A549 (cell line): Measurements from ENCODE around the gene GMPS. TPM values are rescaled to one million over a fixed set of nuclear protein-coding genes. Genes with fewer than 3 reads are reported as not detected.

Experiments used
- ATAC-seq, 2 experiments: fragments of 200-7000 bp in 1 of 2; fragments of >200 bp in 1 of 2; cut with Nextera tagmentation in 1 of 2; cut with Tn5 transposase in 1 of 2; 3 replicates each; pipeline versions ENCODE4 v1.8.0 to v1.9.1; 2018 to 2020; ENCODE audit warnings: mild to moderate bottlenecking in 1 of 2, moderate library complexity in 1 of 2
- CTCF ChIA-PET: fragments of 300-600 bp; sonication (Branson Sonifier 250); formaldehyde crosslinking; extraction: SDS; loops from one replicate; lab custom pipeline; 2021; ENCODE audit warnings: antibody characterized with exemption, inconsistent platforms; lab: Yijun Ruan, JAX
- POLR2A ChIA-PET: fragments of 350-600 bp; formaldehyde crosslinking; extraction: SDS; loops from one replicate; lab custom pipeline; 2021; ENCODE audit warnings: antibody characterized with exemption, inconsistent platforms; lab: Yijun Ruan, JAX
- DNase-seq, 2 experiments: peaks; one replicate each; pipeline versions ENCODE4 v3.0.0 to v3.0.0-alpha.2; 2011 to 2016; ENCODE audit warnings: low read depth in 1 of 2, low spot score in 1 of 2
- FAIRE-seq: peaks from 2 replicates; lab custom pipeline; 2011; peaks lifted over from hg19 to GRCh38; lab: Jason Lieb, UNC
- H3K27ac ChIP-seq, 2 experiments: fragments of >200 bp; sonication (Bioruptor Twin); formaldehyde crosslinking; 3 replicates each; pipeline ENCODE4 v1.5.1; 2016 to 2017
- H3K4me1 ChIP-seq: fragments of >200 bp; sonication (Bioruptor Twin); formaldehyde crosslinking; 3 replicates; pipeline ENCODE4 v1.6.1; 2016
- H3K4me2 ChIP-seq: fragments of >200 bp; sonication (Bioruptor Twin); formaldehyde crosslinking; 3 replicates; pipeline ENCODE4 v1.6.1; 2016
- H3K4me3 ChIP-seq: fragments of >200 bp; sonication (Bioruptor Twin); formaldehyde crosslinking; 3 replicates; pipeline ENCODE4 v1.5.1; 2016
- H3K9me3 ChIP-seq: fragments of >200 bp; sonication (Bioruptor Twin); formaldehyde crosslinking; 3 replicates; pipeline ENCODE4 v1.6.1; 2016
- CBX2 ChIP-seq: fragments of 200-600 bp; sonication (generic); IDR thresholded peaks from 2 replicates; pipeline ENCODE4 v1.6.1; 2016; ENCODE audit warnings: low read depth, mild to moderate bottlenecking, borderline replicate concordance
- CEBPB ChIP-seq, 2 experiments: fragments of >200 bp in 1 of 2; sonication (Bioruptor Twin) in 1 of 2; formaldehyde crosslinking in 1 of 2; IDR thresholded peaks; 2 replicates each; pipeline ENCODE4 v1.6.1; 2012 to 2016
- CHD2 ChIP-seq: fragments of 150-350 bp; IDR thresholded peaks from 2 replicates; pipeline ENCODE4 v1.6.1; 2014; ENCODE audit warnings: low read length; ENCODE audit not compliant: partially characterized antibody
- CHD4 ChIP-seq: fragments of 200-600 bp; sonication (generic); IDR thresholded peaks from 2 replicates; pipeline ENCODE4 v1.6.1; 2016; ENCODE audit warnings: antibody characterized with exemption, mild to moderate bottlenecking, borderline replicate concordance
- ESRRA ChIP-seq: fragments of 150-350 bp; IDR thresholded peaks from 2 replicates; pipeline ENCODE4 v1.6.1; 2014; ENCODE audit warnings: mild to moderate bottlenecking, low read length, borderline replicate concordance
- FOSB ChIP-seq: fragments of 250-450 bp; sonication (Bioruptor Pico); IDR thresholded peaks from 2 replicates; pipeline ENCODE4 v1.5.0; 2020; ENCODE audit warnings: mild to moderate bottlenecking, moderate library complexity
- FOXS1 ChIP-seq: fragments of 250-450 bp; sonication (Bioruptor Pico); IDR thresholded peaks from 2 replicates; pipeline ENCODE4 v1.5.0; 2020; ENCODE audit warnings: mild to moderate bottlenecking, moderate library complexity
- HOXA7 ChIP-seq: fragments of 250-450 bp; sonication (Bioruptor Pico); IDR thresholded peaks from 2 replicates; pipeline ENCODE4 v1.5.0; 2020; ENCODE audit warnings: mild to moderate bottlenecking, moderate library complexity
- HOXB13 ChIP-seq: fragments of 250-450 bp; sonication (Bioruptor Pico); IDR thresholded peaks from 2 replicates; pipeline ENCODE4 v1.5.0; 2020; ENCODE audit warnings: low read depth, mild to moderate bottlenecking, moderate library complexity
- JUNB ChIP-seq: fragments of >200 bp; sonication (Bioruptor Twin); formaldehyde crosslinking; IDR thresholded peaks from 2 replicates; pipeline ENCODE4 v1.6.1; 2016
- KDM1A ChIP-seq: fragments of 200-600 bp; sonication (generic); IDR thresholded peaks from 2 replicates; pipeline ENCODE4 v1.6.1; 2016; ENCODE audit warnings: low read depth, mild to moderate bottlenecking
- KDM5A ChIP-seq: fragments of 200-600 bp; sonication (generic); IDR thresholded peaks from 2 replicates; pipeline ENCODE4 v1.6.1; 2016; ENCODE audit warnings: antibody characterized with exemption, mild to moderate bottlenecking
- MAFK ChIP-seq: fragments of 450-650 bp; IDR thresholded peaks from 2 replicates; pipeline ENCODE4 v1.6.1; 2014; ENCODE audit not compliant: partially characterized antibody
- MYC ChIP-seq: IDR thresholded peaks from 2 replicates; pipeline ENCODE4 v1.6.1; 2012; ENCODE audit warnings: mild to moderate bottlenecking, inconsistent platforms, low read length, improper control_type of control experiment, borderline replicate concordance
- NFE2L2 ChIP-seq: fragments of 150-350 bp; conservative IDR thresholded peaks from 2 replicates; pipeline ENCODE4 v1.6.1; 2014; ENCODE audit warnings: low read length
- NR3C1 ChIP-seq: fragments of >200 bp; sonication (Bioruptor Twin); formaldehyde crosslinking; IDR thresholded peaks from 3 replicates; pipeline ENCODE4 v1.6.1; 2017
- PHF8 ChIP-seq: fragments of 200-600 bp; sonication (generic); IDR thresholded peaks from 2 replicates; pipeline ENCODE4 v1.6.1; 2016; ENCODE audit warnings: low read depth, mild to moderate bottlenecking, antibody characterized with exemption, moderate library complexity, borderline replicate concordance
- RCOR1 ChIP-seq: fragments of 150-350 bp; IDR thresholded peaks from 2 replicates; pipeline ENCODE4 v1.6.1; 2014; ENCODE audit warnings: antibody characterized with exemption, low read length, low read depth
- SMC3 ChIP-seq: fragments of >200 bp; sonication (Bioruptor Twin); formaldehyde crosslinking; IDR thresholded peaks from 3 replicates; pipeline ENCODE4 v1.6.1; 2018; ENCODE audit warnings: inconsistent platforms
- WGBS: methylation state at CpG from one replicate; pipeline ENCODE4 v1.1.6; 2017; ENCODE audit errors: missing lambda C conversion rate; 5-methylcytosine and 5-hydroxymethylcytosine counted together
- polyA plus RNA-seq, 4 experiments: library from polyadenylated mRNA; depleted of rRNA in 3 of 4; stranded (reverse); fragments of >200 nt; fragmentation: RNase III in 1 of 4; extraction: RNeasy Plus Mini Kit Qiagen cat#74134 plus additional on column Dnase treatment in 1 of 4; gene quantifications; 2 replicates in 3 of 4; 3 replicates in 1 of 4; pipeline ENCODE4 v1.2.3, GENCODE V29; 2011 to 2017
- TF ChIP-seq, protein P1 (sequence below): IDR thresholded peaks from 2 replicates; pipeline ENCODE4 v1.6.1; 2012
- TF ChIP-seq, protein P2 (sequence below): fragments of >200 bp; sonication (Bioruptor Twin); formaldehyde crosslinking; IDR thresholded peaks from 3 replicates; pipeline ENCODE4 v1.5.1; 2016
- TF ChIP-seq, protein P3 (sequence below): fragments of >200 bp; sonication (Bioruptor Twin); formaldehyde crosslinking; IDR thresholded peaks from 2 replicates; pipeline ENCODE4 v1.6.1; 2016
- TF ChIP-seq, protein P4 (sequence below): fragments of 200-600 bp; sonication (generic); IDR thresholded peaks from 2 replicates; pipeline ENCODE4 v1.6.1; 2016; ENCODE audit warnings: antibody characterized with exemption, mild to moderate bottlenecking, moderate library complexity
- TF ChIP-seq, protein P5 (sequence below): fragments of 450-650 bp; IDR thresholded peaks from 2 replicates; pipeline ENCODE4 v1.6.1; 2014; ENCODE audit warnings: antibody characterized with exemption

The GMPS gene
- polyA plus RNA-seq, 2 of the 4 experiments (the other 2 are of a cell fraction): 74.4 to 114 TPM

DNA sequence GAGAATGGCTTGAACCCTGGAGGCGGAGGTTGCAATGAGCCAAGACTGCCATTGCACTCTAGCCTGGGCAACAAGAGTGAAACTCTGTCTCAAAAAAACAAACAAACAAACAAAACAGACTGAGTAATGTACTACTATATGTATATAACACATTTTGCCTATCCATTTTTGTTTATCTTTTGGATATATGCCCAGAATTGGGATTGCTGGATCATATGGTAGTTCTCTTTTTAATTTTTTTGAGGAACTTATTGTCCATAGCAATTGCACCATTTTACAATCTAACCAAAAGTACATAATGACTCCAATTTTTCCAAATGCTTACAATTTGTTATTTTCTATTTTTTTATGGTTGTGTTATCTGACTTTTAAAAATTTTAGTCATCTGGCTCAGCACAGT is 47.3 kb downstream of the GMPS start:
- WGBS: 100% methylated on average over 1 of the region's 1 CpG
- no peaks in the 10 kb centered on the region for H3K4me1 ChIP-seq
- no peak overlapping the region for H3K4me2 ChIP-seq
- no peaks in the 10 kb centered on the region for H3K9me3 ChIP-seq
- H3K4me3 ChIP-seq: no peak overlapping the region
- no peak; a peak in 1 of 6 replicates for ATAC-seq
- ChIA-PET CTCF (no interaction called here), POLR2A (no interaction called here)
- H3K27ac ChIP-seq: no peak overlapping the region
- DNase-seq: no peak
- FAIRE-seq: no peak
- TF ChIP-seq CEBPB (IDR thresholded peaks at IDR 0.05): no peak
- no peak for TF ChIP-seq SMC3
- TF ChIP-seq HOXB13 (CRISPR knock-in tag): no peak
- no peak for TF ChIP-seq CBX2
- no peak for TF ChIP-seq CHD2
- TF ChIP-seq FOSB (CRISPR knock-in tag): no peak
- TF ChIP-seq NFE2L2: no peak
- TF ChIP-seq MAFK: no peak
- TF ChIP-seq NR3C1: no peak
- TF ChIP-seq HOXA7: no peak
- TF ChIP-seq, protein P1, sequence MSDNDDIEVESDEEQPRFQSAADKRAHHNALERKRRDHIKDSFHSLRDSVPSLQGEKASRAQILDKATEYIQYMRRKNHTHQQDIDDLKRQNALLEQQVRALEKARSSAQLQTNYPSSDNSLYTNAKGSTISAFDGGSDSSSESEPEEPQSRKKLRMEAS: no peak
- no peak for TF ChIP-seq CHD4
- TF ChIP-seq, protein P2, sequence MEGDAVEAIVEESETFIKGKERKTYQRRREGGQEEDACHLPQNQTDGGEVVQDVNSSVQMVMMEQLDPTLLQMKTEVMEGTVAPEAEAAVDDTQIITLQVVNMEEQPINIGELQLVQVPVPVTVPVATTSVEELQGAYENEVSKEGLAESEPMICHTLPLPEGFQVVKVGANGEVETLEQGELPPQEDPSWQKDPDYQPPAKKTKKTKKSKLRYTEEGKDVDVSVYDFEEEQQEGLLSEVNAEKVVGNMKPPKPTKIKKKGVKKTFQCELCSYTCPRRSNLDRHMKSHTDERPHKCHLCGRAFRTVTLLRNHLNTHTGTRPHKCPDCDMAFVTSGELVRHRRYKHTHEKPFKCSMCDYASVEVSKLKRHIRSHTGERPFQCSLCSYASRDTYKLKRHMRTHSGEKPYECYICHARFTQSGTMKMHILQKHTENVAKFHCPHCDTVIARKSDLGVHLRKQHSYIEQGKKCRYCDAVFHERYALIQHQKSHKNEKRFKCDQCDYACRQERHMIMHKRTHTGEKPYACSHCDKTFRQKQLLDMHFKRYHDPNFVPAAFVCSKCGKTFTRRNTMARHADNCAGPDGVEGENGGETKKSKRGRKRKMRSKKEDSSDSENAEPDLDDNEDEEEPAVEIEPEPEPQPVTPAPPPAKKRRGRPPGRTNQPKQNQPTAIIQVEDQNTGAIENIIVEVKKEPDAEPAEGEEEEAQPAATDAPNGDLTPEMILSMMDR: no peak
- no peak for TF ChIP-seq KDM1A
- TF ChIP-seq PHF8: no peak
- no peak for TF ChIP-seq RCOR1
- no peak for TF ChIP-seq FOXS1 (CRISPR knock-in tag)

DNA sequence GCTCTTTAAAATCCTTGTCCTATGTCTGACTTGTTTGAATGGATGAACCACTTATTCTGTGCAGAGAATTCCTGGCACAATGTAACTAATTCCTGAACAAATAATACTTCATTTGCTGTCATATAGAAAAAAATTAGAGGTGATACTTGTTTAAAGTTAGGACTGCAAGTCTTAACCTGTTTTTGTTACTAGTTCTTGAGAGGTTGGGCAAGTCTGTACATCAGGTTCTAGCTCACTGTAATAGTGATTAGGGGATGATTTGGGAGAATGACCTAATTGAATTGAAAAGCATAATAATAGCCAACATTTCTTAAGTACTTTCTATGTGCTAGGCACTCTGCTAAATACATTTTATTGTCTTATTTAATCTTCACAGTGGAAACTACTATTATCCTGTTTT is 49.3 kb downstream of the GMPS start:
- no peak for ATAC-seq
- no peak overlapping the region for H3K4me2 ChIP-seq
- CTCF ChIA-PET: no interaction called here

More for the DNA sequence above, 49.3 kb downstream of the GMPS start:
- TF ChIP-seq, protein P3, sequence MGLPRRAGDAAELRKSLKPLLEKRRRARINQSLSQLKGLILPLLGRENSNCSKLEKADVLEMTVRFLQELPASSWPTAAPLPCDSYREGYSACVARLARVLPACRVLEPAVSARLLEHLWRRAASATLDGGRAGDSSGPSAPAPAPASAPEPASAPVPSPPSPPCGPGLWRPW: no peak
- TF ChIP-seq JUNB (no peak), KDM1A (no peak), KDM5A (no peak), ESRRA (no peak), MYC (no peak)
- TF ChIP-seq, protein P4, sequence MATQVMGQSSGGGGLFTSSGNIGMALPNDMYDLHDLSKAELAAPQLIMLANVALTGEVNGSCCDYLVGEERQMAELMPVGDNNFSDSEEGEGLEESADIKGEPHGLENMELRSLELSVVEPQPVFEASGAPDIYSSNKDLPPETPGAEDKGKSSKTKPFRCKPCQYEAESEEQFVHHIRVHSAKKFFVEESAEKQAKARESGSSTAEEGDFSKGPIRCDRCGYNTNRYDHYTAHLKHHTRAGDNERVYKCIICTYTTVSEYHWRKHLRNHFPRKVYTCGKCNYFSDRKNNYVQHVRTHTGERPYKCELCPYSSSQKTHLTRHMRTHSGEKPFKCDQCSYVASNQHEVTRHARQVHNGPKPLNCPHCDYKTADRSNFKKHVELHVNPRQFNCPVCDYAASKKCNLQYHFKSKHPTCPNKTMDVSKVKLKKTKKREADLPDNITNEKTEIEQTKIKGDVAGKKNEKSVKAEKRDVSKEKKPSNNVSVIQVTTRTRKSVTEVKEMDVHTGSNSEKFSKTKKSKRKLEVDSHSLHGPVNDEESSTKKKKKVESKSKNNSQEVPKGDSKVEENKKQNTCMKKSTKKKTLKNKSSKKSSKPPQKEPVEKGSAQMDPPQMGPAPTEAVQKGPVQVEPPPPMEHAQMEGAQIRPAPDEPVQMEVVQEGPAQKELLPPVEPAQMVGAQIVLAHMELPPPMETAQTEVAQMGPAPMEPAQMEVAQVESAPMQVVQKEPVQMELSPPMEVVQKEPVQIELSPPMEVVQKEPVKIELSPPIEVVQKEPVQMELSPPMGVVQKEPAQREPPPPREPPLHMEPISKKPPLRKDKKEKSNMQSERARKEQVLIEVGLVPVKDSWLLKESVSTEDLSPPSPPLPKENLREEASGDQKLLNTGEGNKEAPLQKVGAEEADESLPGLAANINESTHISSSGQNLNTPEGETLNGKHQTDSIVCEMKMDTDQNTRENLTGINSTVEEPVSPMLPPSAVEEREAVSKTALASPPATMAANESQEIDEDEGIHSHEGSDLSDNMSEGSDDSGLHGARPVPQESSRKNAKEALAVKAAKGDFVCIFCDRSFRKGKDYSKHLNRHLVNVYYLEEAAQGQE: no peak
- TF ChIP-seq, protein P5, sequence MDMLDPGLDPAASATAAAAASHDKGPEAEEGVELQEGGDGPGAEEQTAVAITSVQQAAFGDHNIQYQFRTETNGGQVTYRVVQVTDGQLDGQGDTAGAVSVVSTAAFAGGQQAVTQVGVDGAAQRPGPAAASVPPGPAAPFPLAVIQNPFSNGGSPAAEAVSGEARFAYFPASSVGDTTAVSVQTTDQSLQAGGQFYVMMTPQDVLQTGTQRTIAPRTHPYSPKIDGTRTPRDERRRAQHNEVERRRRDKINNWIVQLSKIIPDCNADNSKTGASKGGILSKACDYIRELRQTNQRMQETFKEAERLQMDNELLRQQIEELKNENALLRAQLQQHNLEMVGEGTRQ: no peak
- no peak overlapping the region for H3K27ac ChIP-seq
- DNase-seq (no peak), FAIRE-seq (no peak)
- H3K9me3 ChIP-seq: no peaks in the 10 kb centered on the region
- POLR2A ChIA-PET: no interaction called here
- no peaks in the 10 kb centered on the region for H3K4me1 ChIP-seq
- H3K4me3 ChIP-seq: no peak overlapping the region
